ENCODE data around the gene DUSP11.

- TF ChIP-seq POLR2A (IDR thresholded peaks at IDR 0.05; ENCODE audit: low read length), result no peak
- no peak for TF ChIP-seq GATA1 (IDR thresholded peaks at IDR 0.05; ENCODE audit: low read depth, low read length)
Measured at GRCh38 chr2:73827018-73827417, 47.1 kb upstream of the DUSP11 start.

All from erythroblast (primary cell).